Activated T-cell treated with anti-CD3 and anti-CD28 coated beads for 48 hours (primary cell): ENCODE data around the gene BASP1.
"Not testable (repeated sequence)": the region's sequence is repeated elsewhere in the genome, so short reads cannot be mapped to it uniquely, and the experiment has no call there.

ENCODE experiments used
- DNase-seq: peaks from one replicate; pipeline ENCODE4 v3.0.0-alpha.2; 2020; ENCODE audit warnings: low read depth

BASP1 gene

GRCh38 chr5:17223367-17224185 is 6.1 kb downstream of the BASP1 start:
- no peak for DNase-seq

DNA sequence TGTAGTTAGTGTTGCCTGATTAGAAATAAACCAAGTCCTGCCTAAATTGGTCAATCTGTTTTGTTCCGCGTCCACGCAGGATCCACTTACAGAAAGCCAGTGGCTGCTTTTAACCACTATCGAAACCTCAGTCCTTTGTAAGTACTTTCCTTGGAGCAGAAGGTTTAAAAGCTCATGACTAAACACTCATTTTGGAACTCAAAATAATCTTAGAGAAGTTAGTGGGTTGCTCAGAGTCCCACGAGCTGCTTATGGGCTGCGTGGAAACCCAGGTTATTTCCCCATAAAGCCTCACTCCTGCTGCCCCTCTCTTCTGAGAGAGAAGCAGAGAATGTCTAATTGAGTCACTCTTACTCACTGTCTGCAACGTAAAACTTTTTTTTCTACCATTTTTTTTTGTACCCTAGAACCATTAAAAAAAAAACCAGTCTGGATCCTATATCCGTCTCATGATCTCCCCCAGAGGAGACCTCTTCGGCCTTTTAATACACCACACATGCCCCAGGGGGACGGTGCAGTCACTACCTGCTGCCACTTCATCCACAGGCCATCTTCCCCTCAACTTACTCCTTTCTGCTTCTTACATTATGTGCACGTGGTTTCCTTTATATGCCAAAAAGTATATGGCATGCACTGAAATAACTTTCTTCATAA is 7.6 kb downstream of the BASP1 start:
- no peak for DNase-seq

DNA sequence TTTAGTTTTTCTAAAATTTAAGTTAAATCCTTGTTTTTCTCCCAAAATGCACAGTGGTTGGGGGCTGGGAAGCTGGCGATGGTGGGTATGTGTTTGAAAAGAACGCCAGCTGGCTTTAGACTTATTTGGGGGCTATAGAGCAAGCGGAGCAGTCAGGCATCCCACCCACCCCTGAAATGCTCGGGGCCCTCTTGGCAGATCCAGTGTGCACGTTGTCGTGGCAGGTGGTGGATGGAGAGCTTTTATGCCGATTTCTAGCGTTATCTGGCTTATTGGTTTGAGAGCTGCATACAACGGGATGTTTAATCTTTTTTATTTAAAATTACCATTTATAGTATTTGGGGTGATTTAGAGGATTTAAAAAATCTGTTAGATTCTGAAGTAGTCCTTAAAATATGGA is 8.1 kb downstream of the BASP1 start:
- no peak for DNase-seq

DNA sequence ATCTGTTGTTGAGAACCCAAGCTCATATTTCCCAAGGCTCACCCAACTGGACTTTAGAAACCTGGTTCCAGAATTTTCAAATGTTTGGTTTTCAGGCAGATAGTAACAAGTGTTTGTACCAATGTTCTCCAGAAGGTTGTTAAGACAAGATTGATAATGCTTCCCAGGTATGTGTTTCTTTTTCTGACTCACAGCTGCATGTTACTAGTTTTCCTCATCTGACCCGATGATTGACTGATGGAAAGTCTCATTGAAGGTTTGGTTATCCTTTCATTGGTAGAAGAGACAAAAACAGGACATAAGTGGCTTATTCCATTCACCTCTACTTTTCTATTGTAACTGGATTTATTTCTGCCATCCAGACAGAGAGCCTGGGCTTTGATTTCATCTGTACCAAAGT is 10.4 kb downstream of the BASP1 start:
- no peak for DNase-seq

GRCh38 chr5:17228821-17229291 is 11.4 kb downstream of the BASP1 start:
- DNase-seq = no peak

DNA sequence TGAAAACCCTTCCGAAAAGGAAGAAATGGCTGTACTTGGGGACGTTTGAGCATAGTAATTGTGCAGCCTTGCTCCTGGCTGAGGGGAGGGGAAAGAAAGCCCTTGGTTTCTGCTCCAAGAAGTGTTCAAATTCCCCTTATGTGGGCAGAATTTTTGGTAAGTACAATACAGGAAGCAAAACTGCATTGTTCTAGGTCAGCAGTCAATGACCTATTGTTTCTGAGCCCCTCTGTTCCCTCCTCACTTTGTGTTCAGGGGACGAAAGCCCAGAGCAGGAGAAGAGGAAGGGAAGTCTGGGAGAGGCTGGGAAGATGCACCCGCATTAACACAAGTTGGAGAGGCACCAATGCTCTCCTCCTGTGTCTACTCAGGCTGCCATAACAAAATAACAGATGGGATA is 11.9 kb downstream of the BASP1 start:
- DNase-seq = no peak

- no peak for DNase-seq
Measured at GRCh38 chr5:17230191-17230590, 12.8 kb downstream of the BASP1 start.

DNA sequence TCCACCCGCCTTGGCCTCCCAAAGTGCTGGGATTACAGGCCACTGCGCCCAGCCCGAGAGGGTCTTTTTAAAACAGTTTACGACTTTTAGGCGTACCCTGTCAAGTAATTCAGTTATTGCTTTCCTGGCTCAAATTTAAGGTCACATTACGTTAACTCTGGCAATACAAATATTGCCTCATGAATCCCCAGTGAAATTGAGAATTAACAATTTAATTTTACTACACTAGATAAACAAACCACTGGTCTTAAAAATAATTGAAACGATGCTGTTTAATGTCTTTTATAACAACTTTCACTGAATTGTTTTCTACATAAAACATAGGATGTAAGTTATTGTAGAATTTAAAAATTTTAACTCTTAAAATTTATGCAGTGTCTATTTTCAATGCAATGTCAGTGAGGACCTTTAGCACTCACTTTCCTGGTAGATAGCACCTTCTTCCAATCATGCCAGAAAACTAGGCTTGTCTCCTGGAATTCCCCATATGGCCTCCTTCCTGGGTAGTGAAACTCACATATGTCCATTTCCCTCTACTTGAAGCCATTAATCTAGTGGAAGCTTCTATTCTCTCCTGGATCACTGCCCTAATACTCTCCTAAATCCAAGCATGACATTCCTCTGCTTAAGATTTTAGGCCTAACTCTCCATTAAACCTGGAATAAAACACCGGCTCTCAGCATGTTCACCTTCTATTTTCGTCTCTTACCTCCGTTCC is 13.5 kb downstream of the BASP1 start:
- DNase-seq = no peak

DNA sequence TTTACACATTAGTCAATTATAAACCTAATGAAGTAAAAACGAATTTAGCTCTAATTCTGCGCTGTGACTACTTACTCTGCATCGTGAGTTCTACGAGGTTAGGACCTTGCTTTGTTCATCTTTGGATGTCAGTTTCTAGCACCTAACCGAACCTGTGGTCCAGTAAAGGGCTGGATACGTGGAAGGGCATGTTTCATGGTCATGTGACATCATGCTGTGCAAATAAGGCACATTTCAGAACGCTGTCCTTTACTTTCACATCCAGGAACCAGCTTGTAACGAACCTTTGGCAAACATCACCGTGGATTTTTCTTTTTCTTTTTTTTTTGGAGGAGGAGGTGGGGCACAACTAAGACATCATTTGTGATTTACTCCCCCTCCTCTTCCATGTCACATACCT is 15.0 kb downstream of the BASP1 start:
- DNase-seq = no peak

DNA sequence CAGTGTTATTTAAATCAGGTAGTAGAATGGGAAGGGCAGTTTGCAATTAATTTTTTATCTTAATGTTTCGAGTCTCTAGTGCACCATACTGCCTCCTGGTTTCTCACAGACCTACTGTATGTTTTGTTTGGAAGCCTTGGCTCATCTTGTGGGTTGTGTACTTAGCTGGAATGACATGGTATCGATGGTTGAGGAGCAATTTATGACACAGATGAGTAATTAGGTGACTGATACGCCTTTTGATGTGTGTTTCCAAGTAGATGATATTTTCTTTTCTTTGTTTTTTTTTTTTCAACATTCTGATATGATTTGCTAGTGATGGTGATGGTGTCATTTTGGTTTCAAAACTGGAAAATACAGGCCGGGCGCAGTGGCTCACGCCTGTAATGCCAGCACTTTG is 16.1 kb downstream of the BASP1 start:
- no peak for DNase-seq

DNA sequence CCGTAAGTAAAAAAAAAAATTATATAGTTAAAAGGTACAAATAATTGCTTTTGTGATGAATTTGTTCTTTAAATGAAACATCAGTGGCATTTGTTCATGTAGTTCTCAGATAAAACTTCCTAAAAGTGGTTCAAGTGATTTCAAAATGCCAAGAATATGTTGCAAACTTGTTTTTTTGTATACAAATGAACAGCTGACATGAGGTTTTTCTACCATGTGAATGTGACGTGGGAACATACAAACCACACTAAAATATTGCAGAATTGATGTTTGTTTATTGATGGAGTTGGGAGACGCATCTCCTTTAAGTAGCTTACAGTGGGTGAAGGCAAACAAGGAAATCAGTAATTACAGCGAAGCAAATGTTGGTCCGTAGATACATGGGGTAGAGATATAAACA is 16.9 kb downstream of the BASP1 start:
- DNase-seq = no peak

GRCh38 chr5:17235731-17236330 is 18.4 kb downstream of the BASP1 start:
- no peak for DNase-seq

DNA sequence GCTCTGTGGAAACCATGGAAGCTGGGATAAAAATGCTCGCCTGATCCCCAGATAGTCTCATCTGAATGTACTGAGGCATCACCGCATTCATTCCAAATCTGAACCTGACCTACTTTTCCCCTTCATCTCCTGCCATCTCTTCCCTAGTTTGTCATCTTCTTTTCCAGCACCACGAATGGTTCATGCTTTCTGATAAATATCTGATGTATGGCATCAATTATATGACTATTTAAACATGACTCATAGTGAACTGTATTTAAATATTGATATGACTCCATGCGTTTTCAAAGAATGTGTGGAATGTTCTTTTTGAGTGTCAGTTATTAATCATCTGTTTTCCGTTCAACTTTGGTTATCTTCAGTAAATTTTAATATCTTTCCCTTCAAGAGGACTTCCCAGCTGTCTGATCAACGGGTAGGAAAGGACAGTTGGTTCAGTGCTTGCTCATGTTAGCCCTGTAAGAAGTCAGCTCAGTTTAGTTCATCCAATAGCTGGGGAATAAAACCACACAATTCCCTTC is 21.1 kb downstream of the BASP1 start:
- no peak for DNase-seq

DNA sequence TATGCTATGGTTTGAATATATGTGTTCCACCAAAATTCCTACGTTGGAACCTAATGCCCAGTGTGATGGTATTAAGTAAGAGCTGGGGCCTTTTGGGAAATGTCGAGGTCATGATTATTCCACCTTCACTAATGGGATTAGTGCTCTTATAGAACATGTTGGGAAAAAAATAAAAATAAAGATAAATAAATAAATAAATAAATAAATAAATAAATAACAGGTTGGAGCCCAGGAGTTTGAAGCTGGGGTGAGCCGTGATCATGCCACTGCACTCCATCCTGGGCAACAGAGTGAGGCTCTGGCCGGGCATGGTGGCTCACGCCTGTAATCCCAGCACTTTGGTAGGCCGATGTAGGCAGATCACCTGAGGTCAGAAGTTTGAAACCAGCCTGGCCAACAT is 22.5 kb downstream of the BASP1 start:
- DNase-seq = no peak

DNA sequence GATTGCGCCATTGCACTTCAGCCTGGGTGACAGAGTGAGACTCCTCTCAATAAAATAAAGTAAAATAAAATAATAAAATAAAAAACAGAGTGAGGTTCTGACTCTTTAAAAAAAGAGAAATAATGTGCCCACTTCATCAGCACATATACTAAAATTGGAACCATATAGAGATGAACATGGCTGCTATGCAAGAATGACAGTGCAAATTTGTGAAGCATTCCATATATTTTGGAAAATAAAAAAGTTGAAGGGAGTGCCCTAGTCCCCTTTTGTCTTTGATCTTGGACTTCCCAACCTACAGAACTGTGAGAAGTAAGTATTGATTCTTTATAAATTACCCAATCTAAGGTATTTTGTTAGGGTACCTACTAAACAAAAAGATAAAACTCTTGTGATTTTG is 23.1 kb downstream of the BASP1 start:
- DNase-seq = no peak

DNA sequence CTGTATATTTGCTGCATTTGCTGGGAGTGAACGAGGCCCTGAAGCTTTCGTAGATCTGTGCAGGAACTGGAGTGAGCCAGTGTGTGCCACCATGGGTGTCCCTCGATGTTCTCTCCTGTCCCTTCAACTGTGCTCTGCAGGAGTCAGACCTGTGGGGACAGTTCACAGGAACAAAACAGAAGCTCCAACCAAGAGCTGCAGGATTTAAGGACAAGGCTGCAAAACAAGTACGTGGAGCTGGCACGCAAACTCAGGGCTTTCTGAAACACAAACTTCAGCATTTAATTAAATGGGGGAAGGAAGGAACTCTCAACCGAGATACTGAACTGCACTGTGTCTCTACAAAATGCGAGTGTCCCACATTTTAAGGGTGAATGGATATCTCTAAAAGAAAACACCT is 24.2 kb downstream of the BASP1 start:
- DNase-seq = no peak

GRCh38 chr5:17243287-17244063 is 26.0 kb downstream of the BASP1 start:
- no peak for DNase-seq

- no peak for DNase-seq
Measured at GRCh38 chr5:17249029-17249634, 31.7 kb downstream of the BASP1 start.

DNA sequence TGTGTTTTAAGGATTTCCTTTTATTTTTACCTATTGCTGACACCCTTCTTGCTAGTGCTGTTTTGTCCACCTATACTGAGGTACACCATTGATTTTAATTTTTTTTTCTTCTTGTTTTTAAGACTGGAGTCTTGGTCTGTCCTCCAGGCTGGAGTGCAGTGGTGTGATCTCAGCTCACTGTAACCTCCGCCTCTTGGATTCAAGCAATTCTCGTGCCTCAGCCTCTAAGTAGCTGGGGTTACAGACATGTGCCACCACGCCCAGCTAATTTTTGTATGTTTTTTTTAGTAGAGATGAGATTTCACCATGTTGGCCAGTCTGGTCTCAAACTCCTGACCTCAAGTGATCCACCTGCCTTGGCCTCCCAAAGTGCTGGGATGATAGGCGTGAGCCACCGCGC is 32.4 kb downstream of the BASP1 start:
- DNase-seq = not testable (repeated sequence)

DNA sequence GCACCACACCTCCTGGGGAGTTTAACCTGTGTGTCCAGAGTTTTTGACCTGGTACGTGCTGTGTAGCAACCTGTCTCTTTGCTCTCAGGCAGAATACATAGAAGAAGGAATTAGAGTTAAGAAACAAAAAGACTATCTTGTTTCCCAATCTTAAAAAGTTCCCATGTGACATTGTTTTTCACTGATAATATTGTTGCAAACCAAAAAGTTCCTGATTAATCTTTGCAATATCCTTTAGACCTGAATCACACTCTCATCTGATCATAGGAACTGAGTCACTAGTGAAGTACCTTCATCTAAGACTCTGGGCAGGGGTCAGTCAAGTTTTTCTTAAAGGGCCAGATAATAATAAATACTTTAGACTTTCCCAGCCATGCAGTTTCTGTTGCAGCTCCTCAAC is 35.1 kb downstream of the BASP1 start:
- no peak for DNase-seq

GRCh38 chr5:17255471-17256021 is 38.1 kb downstream of the BASP1 start:
- DNase-seq = no peak
